ENCODE results near the gene LRRC38.

LRRC38 gene

GRCh38 chr1:13430495-13430894 lies 83.3 kb downstream of the LRRC38 start:
- no peak overlapping the region for H3K4me3 ChIP-seq (ENCODE audit: low read depth, low read length)

More at GRCh38 chr1:13430495-13430894, 83.3 kb downstream of the LRRC38 start:
- Histone ChIP-seq H3K9me3 (ENCODE audit: control insufficient read depth, low read length) (no peaks in the 10 kb centered on the region), H3K27ac (no peak overlapping the region), H3K4me1 (no peaks in the 10 kb centered on the region), H3K27me3 (ENCODE audit: control insufficient read depth, insufficient read depth, low read length) (no peaks in the 10 kb centered on the region), H2AFZ (no peak overlapping the region), H3K9ac (no peak overlapping the region), H3K79me2 (no peaks in the 10 kb centered on the region), H3K36me3 (ENCODE audit: control insufficient read depth, insufficient read depth, low read length) (no peaks in the 10 kb centered on the region), H3K4me2 (ENCODE audit: low read length) (no peak overlapping the region)
- no peak for TF ChIP-seq CTCF (IDR thresholded peaks at IDR 0.05)
